AG10803 (cell line): ENCODE results near the gene CD69.
"Not testable (repeated sequence)": the region's sequence is repeated elsewhere in the genome, so short reads cannot be mapped to it uniquely, and the experiment has no call there.

Experiments
- DNase-seq: peaks from one replicate; pipeline ENCODE4 v3.0.0; 2010; ENCODE audit warnings: low read depth
- H3K4me3 ChIP-seq: 2 replicates; pipeline ENCODE4 v1.5.1; 2011; ENCODE audit warnings: mild to moderate bottlenecking, low read length, control low read depth
- TF ChIP-seq, protein P1 (sequence below): conservative IDR thresholded peaks from 2 replicates; pipeline ENCODE4 v1.5.1; 2011; ENCODE audit warnings: mild to moderate bottlenecking, low read length, control low read depth, inconsistent platforms

Gene CD69

GRCh38 chr12:9750276-9751203 is 10.2 kb downstream of the CD69 start:
- DNase-seq: peak; percentile 61
- TF ChIP-seq, protein P1, sequence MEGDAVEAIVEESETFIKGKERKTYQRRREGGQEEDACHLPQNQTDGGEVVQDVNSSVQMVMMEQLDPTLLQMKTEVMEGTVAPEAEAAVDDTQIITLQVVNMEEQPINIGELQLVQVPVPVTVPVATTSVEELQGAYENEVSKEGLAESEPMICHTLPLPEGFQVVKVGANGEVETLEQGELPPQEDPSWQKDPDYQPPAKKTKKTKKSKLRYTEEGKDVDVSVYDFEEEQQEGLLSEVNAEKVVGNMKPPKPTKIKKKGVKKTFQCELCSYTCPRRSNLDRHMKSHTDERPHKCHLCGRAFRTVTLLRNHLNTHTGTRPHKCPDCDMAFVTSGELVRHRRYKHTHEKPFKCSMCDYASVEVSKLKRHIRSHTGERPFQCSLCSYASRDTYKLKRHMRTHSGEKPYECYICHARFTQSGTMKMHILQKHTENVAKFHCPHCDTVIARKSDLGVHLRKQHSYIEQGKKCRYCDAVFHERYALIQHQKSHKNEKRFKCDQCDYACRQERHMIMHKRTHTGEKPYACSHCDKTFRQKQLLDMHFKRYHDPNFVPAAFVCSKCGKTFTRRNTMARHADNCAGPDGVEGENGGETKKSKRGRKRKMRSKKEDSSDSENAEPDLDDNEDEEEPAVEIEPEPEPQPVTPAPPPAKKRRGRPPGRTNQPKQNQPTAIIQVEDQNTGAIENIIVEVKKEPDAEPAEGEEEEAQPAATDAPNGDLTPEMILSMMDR: peak; percentile 88
- H3K4me3 ChIP-seq: no peak overlapping the region

DNA sequence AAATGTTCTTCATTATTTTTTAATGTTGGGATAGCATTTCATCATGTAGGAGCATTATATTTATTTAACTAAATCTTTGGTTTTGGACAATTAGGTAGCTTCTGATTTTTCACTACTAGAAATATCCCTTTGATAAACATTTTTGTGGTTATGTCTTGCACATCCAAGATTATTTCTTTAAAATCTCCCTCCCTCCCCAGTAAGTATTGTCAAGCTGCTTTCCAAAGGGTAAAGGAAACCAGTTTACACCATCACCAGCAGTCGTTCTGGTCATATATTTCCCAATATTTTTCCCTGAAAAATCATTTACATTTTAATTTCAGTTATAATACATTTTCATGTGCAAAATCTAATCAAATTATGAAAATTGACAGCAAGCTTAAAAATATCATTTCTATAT is 11.1 kb downstream of the CD69 start:
- TF ChIP-seq, protein P1: no peak
- no peak for DNase-seq
- H3K4me3 ChIP-seq: no peak overlapping the region

DNA sequence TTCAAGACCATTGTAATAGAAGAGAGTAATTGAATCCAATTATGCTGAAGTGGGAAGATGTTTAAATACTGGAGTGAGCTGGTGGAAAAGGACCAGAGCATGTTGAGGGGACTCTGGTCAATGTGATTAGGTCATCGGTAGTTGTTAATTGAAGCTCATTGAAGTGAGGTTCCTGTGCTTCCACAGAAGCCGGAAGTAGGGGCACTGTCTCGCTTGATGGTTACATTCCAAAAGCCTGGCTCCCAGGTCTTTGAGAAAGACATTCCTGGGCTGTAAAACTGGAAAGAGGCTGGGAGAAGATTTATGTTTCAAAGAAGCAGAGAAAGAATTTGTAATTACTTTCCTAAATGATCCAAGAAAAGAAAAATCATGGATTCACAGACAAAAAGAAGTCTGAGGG is 15.5 kb downstream of the CD69 start:
- H3K4me3 ChIP-seq: no peak overlapping the region
- peak; percentile 4 for DNase-seq
- TF ChIP-seq, protein P1: no peak

GRCh38 chr12:9742661-9743060 is 18.0 kb downstream of the CD69 start:
- DNase-seq: no peak
- no peak overlapping the region for H3K4me3 ChIP-seq
- TF ChIP-seq, protein P1: no peak

DNA sequence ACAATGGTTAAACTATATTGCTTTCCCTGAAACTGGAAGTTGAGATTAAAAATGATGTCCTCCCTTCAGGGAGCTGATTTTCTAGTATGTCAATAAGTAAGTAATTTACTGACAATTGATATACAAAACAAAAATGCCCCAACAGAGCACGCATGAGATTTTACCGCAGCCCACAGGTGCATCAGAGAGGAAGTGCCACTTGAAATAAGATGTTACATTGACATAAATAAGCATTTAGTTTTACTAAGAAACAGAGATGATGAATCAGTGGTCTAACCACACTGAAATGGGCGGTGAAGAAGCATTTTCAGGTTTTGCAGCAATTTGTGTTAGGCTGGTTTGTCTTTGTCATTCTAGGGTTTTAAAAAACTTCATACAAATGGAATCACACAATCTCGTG is 19.0 kb downstream of the CD69 start:
- no peak overlapping the region for H3K4me3 ChIP-seq
- TF ChIP-seq, protein P1: no peak
- DNase-seq: no peak

- DNase-seq: no peak
- peak overlapping the region; percentile 20 for H3K4me3 ChIP-seq
- TF ChIP-seq, protein P1: no peak
Observed at GRCh38 chr12:9740106-9740750, 20.5 kb downstream of the CD69 start.

DNA sequence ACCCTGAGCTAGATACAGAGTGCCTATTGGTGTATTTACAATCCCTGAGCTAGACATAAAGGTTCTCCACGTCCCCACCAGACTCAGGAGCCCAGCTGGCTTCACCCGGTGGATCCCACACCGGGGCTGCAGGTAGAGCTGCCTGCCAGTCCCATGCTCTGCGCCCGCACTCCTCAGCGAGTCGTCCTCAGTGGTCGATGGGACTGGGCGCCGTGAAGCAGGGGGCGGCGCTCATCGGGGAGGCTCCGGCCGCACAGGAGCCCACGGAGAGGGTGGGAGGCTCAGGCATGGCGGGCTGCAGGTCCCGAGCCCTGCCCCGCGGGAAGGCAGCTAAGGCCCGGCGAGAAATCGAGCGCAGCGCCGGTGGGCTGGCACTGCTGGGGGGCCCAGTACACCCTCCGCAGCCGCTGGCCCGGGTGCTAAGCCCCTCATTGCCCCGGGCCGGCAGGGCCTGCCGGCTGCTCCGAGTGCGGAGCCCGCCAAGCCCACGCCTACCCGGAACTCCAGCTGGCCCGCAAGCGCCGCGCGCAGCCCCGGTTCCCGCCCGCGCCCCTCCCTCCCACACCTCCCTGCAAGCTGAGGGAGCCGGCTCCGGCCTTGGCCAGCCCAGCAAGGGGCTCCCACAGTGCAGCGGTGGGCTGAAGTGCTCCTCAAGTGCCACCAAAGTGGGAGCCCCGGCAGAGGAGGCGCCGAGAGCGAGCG is 21.1 kb downstream of the CD69 start:
- peak overlapping the region; percentile 20 for H3K4me3 ChIP-seq
- not testable (repeated sequence) for DNase-seq

DNA sequence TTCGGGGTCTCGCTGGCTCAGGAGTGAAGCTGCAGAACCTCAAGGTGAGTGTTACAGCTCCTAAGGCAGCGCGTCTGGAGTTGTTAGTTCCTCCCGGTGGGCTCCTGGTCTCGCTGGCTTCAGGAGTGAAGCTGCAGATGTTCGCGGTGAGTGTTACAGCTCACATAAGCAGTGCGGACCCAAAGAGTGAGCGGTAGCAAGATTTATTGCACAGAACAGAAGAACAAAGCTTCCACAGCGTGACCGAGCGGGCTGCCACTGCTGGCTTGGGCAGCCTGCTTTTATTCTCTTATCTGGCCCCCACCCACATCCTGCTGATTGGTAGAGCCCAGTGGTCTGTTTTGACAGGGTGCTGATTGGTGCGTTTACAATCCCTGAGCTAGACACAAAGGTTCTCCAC is 21.8 kb downstream of the CD69 start:
- not testable (repeated sequence) for DNase-seq, H3K4me3 ChIP-seq
